ENCODE data around the gene RRM1.

RRM1 gene

GRCh38 chr11:4087551-4087950 lies 7.0 kb upstream of the RRM1 start:
- H3K4me2 ChIP-seq (ENCODE audit: low read length): no peak overlapping the region
- no peaks in the 10 kb centered on the region for H3K4me1 ChIP-seq (ENCODE audit: insufficient read depth, low read length, severe bottlenecking)
- H3K9ac ChIP-seq (ENCODE audit: low read length): no peak overlapping the region
- H3K79me2 ChIP-seq (ENCODE audit: insufficient read depth, low read length): no peaks in the 10 kb centered on the region
- no peaks in the 10 kb centered on the region for H3K27me3 ChIP-seq (ENCODE audit: insufficient read depth, low read length)
- H3K9me3 ChIP-seq (ENCODE audit: low read length): no peaks in the 10 kb centered on the region
- no peaks in the 10 kb centered on the region for H4K20me1 ChIP-seq (ENCODE audit: insufficient read depth, low read length)
- no peak overlapping the region for H3K27ac ChIP-seq (ENCODE audit: low read depth, low read length, poor library complexity, severe bottlenecking)
- H3K4me3 ChIP-seq (ENCODE audit: low read depth, low read length, poor library complexity, severe bottlenecking): no peak overlapping the region
- no peak overlapping the region for H2AFZ ChIP-seq (ENCODE audit: low read length)
- H3K36me3 ChIP-seq (ENCODE audit: insufficient read depth, low read length): peaks cover 32% of the 10 kb centered on the region
- no peaks in the 10 kb centered on the region for H3K9me2 ChIP-seq (ENCODE audit: low read depth, low read length)
- no peak for TF ChIP-seq CTCF (IDR thresholded peaks at IDR 0.05; ENCODE audit: low read length)
- no peaks in the 10 kb centered on the region for H3F3A ChIP-seq (ENCODE audit: insufficient read depth, low read length)

GRCh38 chr11:4090258-4090657 lies 4.3 kb upstream of the RRM1 start:
- Histone ChIP-seq H3K27me3 (ENCODE audit: insufficient read depth, low read length) (no peaks in the 10 kb centered on the region), H3K4me3 (ENCODE audit: low read depth, low read length, poor library complexity, severe bottlenecking) (no peak overlapping the region), H3K36me3 (ENCODE audit: insufficient read depth, low read length) (peaks cover 20% of the 10 kb centered on the region), H3K79me2 (ENCODE audit: insufficient read depth, low read length) (peaks cover 3% of the 10 kb centered on the region; the same call in 1 of the 2 replicates), H3K4me1 (ENCODE audit: insufficient read depth, low read length, severe bottlenecking) (peaks cover 9% of the 10 kb centered on the region), H3K9me2 (ENCODE audit: low read depth, low read length) (no peaks in the 10 kb centered on the region), H4K20me1 (ENCODE audit: insufficient read depth, low read length) (no peaks in the 10 kb centered on the region), H3K9ac (ENCODE audit: low read length) (no peak overlapping the region), H3F3A (ENCODE audit: insufficient read depth, low read length) (no peaks in the 10 kb centered on the region), H3K9me3 (ENCODE audit: low read length) (no peaks in the 10 kb centered on the region), H2AFZ (ENCODE audit: low read length) (no peak overlapping the region), H3K4me2 (ENCODE audit: low read length) (no peak overlapping the region), H3K27ac (ENCODE audit: low read depth, low read length, poor library complexity, severe bottlenecking) (no peak overlapping the region)
- TF ChIP-seq CTCF (IDR thresholded peaks at IDR 0.05; ENCODE audit: low read length) (no peak), EZH2 (IDR thresholded peaks at IDR 0.05; ENCODE audit: borderline replicate concordance, low read length) (no peak)

- no peak overlapping the region for H3K9ac ChIP-seq (ENCODE audit: low read length)
- no peaks in the 10 kb centered on the region for H4K20me1 ChIP-seq (ENCODE audit: insufficient read depth, low read length)
- H3K4me2 ChIP-seq (ENCODE audit: low read length): no peak overlapping the region
- peaks cover 20% of the 10 kb centered on the region for H3K79me2 ChIP-seq (ENCODE audit: insufficient read depth, low read length)
- TF ChIP-seq CTCF (IDR thresholded peaks at IDR 0.05; ENCODE audit: low read length) (no peak), EZH2 (IDR thresholded peaks at IDR 0.05; ENCODE audit: borderline replicate concordance, low read length) (no peak)
- H3K9me3 ChIP-seq (ENCODE audit: low read length): no peaks in the 10 kb centered on the region
- H3K36me3 ChIP-seq (ENCODE audit: insufficient read depth, low read length): peaks cover 16% of the 10 kb centered on the region
- H3K4me1 ChIP-seq (ENCODE audit: insufficient read depth, low read length, severe bottlenecking): peaks cover 23% of the 10 kb centered on the region
- no peaks in the 10 kb centered on the region for H3K27me3 ChIP-seq (ENCODE audit: insufficient read depth, low read length)
- H3K4me3 ChIP-seq (ENCODE audit: low read depth, low read length, poor library complexity, severe bottlenecking): no peak overlapping the region
- no peak overlapping the region for H2AFZ ChIP-seq (ENCODE audit: low read length)
- no peaks in the 10 kb centered on the region for H3F3A ChIP-seq (ENCODE audit: insufficient read depth, low read length)
- no peak overlapping the region for H3K27ac ChIP-seq (ENCODE audit: low read depth, low read length, poor library complexity, severe bottlenecking)
- no peaks in the 10 kb centered on the region for H3K9me2 ChIP-seq (ENCODE audit: low read depth, low read length)
These were observed 2.6 kb upstream of the RRM1 start for GRCh38 chr11:4092026-4092425.
